GM19372 (cell line): ENCODE measurements around the gene WDR93.

ENCODE experiments used
- ATAC-seq: cut with Tn5 transposase; IDR thresholded peaks from one replicate; pipeline ENCODE4 v1.9.1; 2021; ENCODE audit warnings: mild to moderate bottlenecking, low read depth, moderate library complexity; ENCODE audit not compliant: unreplicated experiment

Gene WDR93

GRCh38 chr15:89690276-89691218, at the start of gene WDR93, which contains the start of gene PEX11A:
WDR93 (plus strand) TSS chr15:89690811; CDS start chr15:89701747, 10,936 bp downstream.
PEX11A (minus strand) TSS chr15:89690754; CDS start chr15:89690632, 122 bp downstream.
- ATAC-seq: peak; percentile 93

GRCh38 chr15:89641053-89641452, 49.6 kb upstream of the WDR93 start:
- ATAC-seq: no peak

- ATAC-seq: no peak
Measured at GRCh38 chr15:89642106-89642505, 48.5 kb upstream of the WDR93 start.

GRCh38 chr15:89645680-89646079, 44.9 kb upstream of the WDR93 start:
- ATAC-seq: no peak

- ATAC-seq: no peak
Measured at GRCh38 chr15:89646416-89647141, 44.0 kb upstream of the WDR93 start.

- peak; percentile 62 for ATAC-seq
Measured at GRCh38 chr15:89647191-89647851, 43.3 kb upstream of the WDR93 start.

- ATAC-seq: no peak
Measured at GRCh38 chr15:89648106-89649012, 42.3 kb upstream of the WDR93 start.

GRCh38 chr15:89649013-89649625, 41.5 kb upstream of the WDR93 start:
- ATAC-seq: no peak

- no peak for ATAC-seq
Measured at GRCh38 chr15:89649716-89650115, 40.9 kb upstream of the WDR93 start.

- no peak for ATAC-seq
Measured at GRCh38 chr15:89652131-89652530, 38.5 kb upstream of the WDR93 start.

GRCh38 chr15:89652666-89653065, 37.9 kb upstream of the WDR93 start:
- ATAC-seq: no peak

- no peak for ATAC-seq
Measured at GRCh38 chr15:89653578-89653977, 37.0 kb upstream of the WDR93 start.

GRCh38 chr15:89654301-89654761, 36.3 kb upstream of the WDR93 start:
- ATAC-seq: no peak

- ATAC-seq: no peak
Measured at GRCh38 chr15:89654847-89655805, 35.5 kb upstream of the WDR93 start, which contains the start of gene KIF7. KIF7 (minus strand) TSS chr15:89655467; CDS start chr15:89652930, 2,537 bp downstream.

- ATAC-seq: no peak
Measured at GRCh38 chr15:89656116-89656815, 34.3 kb upstream of the WDR93 start.

- no peak for ATAC-seq
Measured at GRCh38 chr15:89657686-89658200, 32.9 kb upstream of the WDR93 start.

GRCh38 chr15:89659295-89659694, 31.3 kb upstream of the WDR93 start:
- no peak for ATAC-seq
